ENCODE data around the gene SRGAP2.
A peak's percentile ranks its signal among the peaks of the same experiment; 100 is the strongest.
"Not testable (repeated sequence)": the region's sequence is repeated elsewhere in the genome, so short reads cannot be mapped to it uniquely, and the experiment has no call there.

Gene SRGAP2

GRCh38 chr1:206220332-206221000 is 17.1 kb downstream of the SRGAP2 start:
- H3K9me3 ChIP-seq; H3K27ac ChIP-seq; intact Hi-C loops (cut with DNase I; ENCODE audit: low total_unique reads); H3K27me3 ChIP-seq; H3K4me3 ChIP-seq; H3K4me1 ChIP-seq; H3K36me3 ChIP-seq: not testable (repeated sequence)
- peak in 1 of 2 donors; percentile 47 for DNase-seq

GRCh38 chr1:206221585-206221984 is 18.2 kb downstream of the SRGAP2 start:
- intact Hi-C loops (cut with DNase I; ENCODE audit: low total_unique reads); H3K27ac ChIP-seq; H3K4me1 ChIP-seq; H3K27me3 ChIP-seq; H3K36me3 ChIP-seq; DNase-seq; H3K9me3 ChIP-seq; H3K4me3 ChIP-seq: not testable (repeated sequence)

GRCh38 chr1:206224190-206224776 is 20.9 kb downstream of the SRGAP2 start:
- H3K4me3 ChIP-seq; H3K27ac ChIP-seq; H3K27me3 ChIP-seq; H3K4me1 ChIP-seq; intact Hi-C loops (cut with DNase I; ENCODE audit: low total_unique reads); H3K36me3 ChIP-seq; DNase-seq; H3K9me3 ChIP-seq: not testable (repeated sequence)

- H3K4me3 ChIP-seq; H3K27ac ChIP-seq; intact Hi-C loops (cut with DNase I; ENCODE audit: low total_unique reads): not testable (repeated sequence)
These were observed 22.0 kb downstream of the SRGAP2 start for GRCh38 chr1:206225386-206225785.

GRCh38 chr1:206226886-206227285 is 23.5 kb downstream of the SRGAP2 start:
- intact Hi-C loops (cut with DNase I; ENCODE audit: low total_unique reads); H3K4me1 ChIP-seq; H3K27me3 ChIP-seq; H3K9me3 ChIP-seq; H3K27ac ChIP-seq; H3K4me3 ChIP-seq; H3K36me3 ChIP-seq; DNase-seq: not testable (repeated sequence)

More at GRCh38 chr1:206225386-206225785, 22.0 kb downstream of the SRGAP2 start:
- not testable (repeated sequence) for H3K9me3 ChIP-seq, H3K4me1 ChIP-seq, H3K27me3 ChIP-seq, H3K36me3 ChIP-seq, DNase-seq

- H3K36me3 ChIP-seq; H3K27me3 ChIP-seq; intact Hi-C loops (cut with DNase I; ENCODE audit: low total_unique reads); H3K4me1 ChIP-seq; H3K9me3 ChIP-seq; DNase-seq; H3K27ac ChIP-seq; H3K4me3 ChIP-seq: not testable (repeated sequence)
These were observed 25.9 kb downstream of the SRGAP2 start for GRCh38 chr1:206229286-206229685.

- DNase-seq; intact Hi-C loops (cut with DNase I; ENCODE audit: low total_unique reads); H3K9me3 ChIP-seq; H3K4me1 ChIP-seq; H3K27me3 ChIP-seq; H3K36me3 ChIP-seq; H3K4me3 ChIP-seq; H3K27ac ChIP-seq: not testable (repeated sequence)
These were observed 28.6 kb downstream of the SRGAP2 start for GRCh38 chr1:206231989-206232388.

GRCh38 chr1:206232970-206233645 is 29.8 kb downstream of the SRGAP2 start:
- intact Hi-C loops (cut with DNase I; ENCODE audit: low total_unique reads); H3K27me3 ChIP-seq; H3K27ac ChIP-seq; H3K9me3 ChIP-seq; H3K4me1 ChIP-seq; H3K36me3 ChIP-seq; DNase-seq; H3K4me3 ChIP-seq: not testable (repeated sequence)

- H3K27ac ChIP-seq; intact Hi-C loops (cut with DNase I; ENCODE audit: low total_unique reads); H3K4me1 ChIP-seq: not testable (repeated sequence)
These were observed 31.0 kb downstream of the SRGAP2 start for GRCh38 chr1:206234189-206234916.

GRCh38 chr1:206235190-206235589 is 31.8 kb downstream of the SRGAP2 start:
- H3K27me3 ChIP-seq; H3K4me3 ChIP-seq; H3K9me3 ChIP-seq; intact Hi-C loops (cut with DNase I; ENCODE audit: low total_unique reads); DNase-seq; H3K36me3 ChIP-seq; H3K27ac ChIP-seq; H3K4me1 ChIP-seq: not testable (repeated sequence)

More at GRCh38 chr1:206234189-206234916, 31.0 kb downstream of the SRGAP2 start:
- not testable (repeated sequence) for H3K4me3 ChIP-seq, H3K9me3 ChIP-seq, H3K36me3 ChIP-seq, DNase-seq, H3K27me3 ChIP-seq

- H3K9me3 ChIP-seq; DNase-seq; H3K36me3 ChIP-seq; intact Hi-C loops (cut with DNase I; ENCODE audit: low total_unique reads); H3K27ac ChIP-seq; H3K4me1 ChIP-seq; H3K4me3 ChIP-seq; H3K27me3 ChIP-seq: not testable (repeated sequence)
These were observed 36.9 kb downstream of the SRGAP2 start for GRCh38 chr1:206240288-206240687.

GRCh38 chr1:206243335-206243734 is 40.0 kb downstream of the SRGAP2 start:
- DNase-seq, result peak in 1 of 2 donors; percentile 22
- intact Hi-C loops (cut with DNase I; ENCODE audit: low total_unique reads); H3K9me3 ChIP-seq; H3K36me3 ChIP-seq; H3K27me3 ChIP-seq; H3K4me3 ChIP-seq; H3K4me1 ChIP-seq; H3K27ac ChIP-seq: not testable (repeated sequence)

GRCh38 chr1:206245479-206245878 is 42.1 kb downstream of the SRGAP2 start:
- H3K4me1 ChIP-seq; H3K9me3 ChIP-seq; H3K27me3 ChIP-seq; H3K27ac ChIP-seq; intact Hi-C loops (cut with DNase I; ENCODE audit: low total_unique reads); H3K36me3 ChIP-seq; H3K4me3 ChIP-seq; DNase-seq: not testable (repeated sequence)
